Measurements from ENCODE around the gene ARMC2. TPM values are rescaled to one million over a fixed set of nuclear protein-coding genes. Genes with fewer than 3 reads are reported as not detected.
A peak's percentile ranks its signal among the peaks of the same experiment; 100 is the strongest.

ARMC2 gene
- total and polyA plus RNA-seq, 2 experiments from 2014 or later, result 0.97 to 4.4 TPM

DNA sequence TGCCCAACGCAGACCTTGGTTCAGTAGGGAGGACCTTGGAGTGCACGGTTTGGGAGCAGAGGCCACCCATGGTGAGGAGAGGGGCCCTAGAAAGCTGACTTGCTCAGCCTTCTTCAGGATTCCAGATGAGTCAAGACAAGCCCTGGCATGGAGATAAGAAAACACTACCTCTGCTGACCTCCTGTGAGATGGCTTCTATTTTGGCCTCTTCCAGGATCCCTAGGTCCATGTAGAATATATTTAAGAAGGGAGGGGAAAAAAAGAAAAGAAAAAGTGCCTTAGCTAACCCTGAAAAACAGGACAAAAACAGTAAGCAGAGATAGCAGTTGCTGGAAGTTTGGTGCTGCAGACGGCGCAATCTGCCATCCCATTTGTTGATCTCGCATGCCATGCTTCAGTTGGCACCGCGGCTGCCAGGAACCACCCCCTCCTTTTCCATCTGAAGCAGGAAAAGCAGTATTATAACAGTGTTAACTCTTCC is 100.0 kb downstream of the ARMC2 start:
- WGBS, 2 experiments (ENCODE audit: low coverage in 1 of 2, low lambda C conversion rate in 2 of 2, missing lambda C conversion rate in 2 of 2), result 95% methylated on average over 7 of the region's 7 CpGs
- H3K27ac ChIP-seq, result peak overlapping the region; percentile 100; the same call in 1 of the 2 replicates

DNA sequence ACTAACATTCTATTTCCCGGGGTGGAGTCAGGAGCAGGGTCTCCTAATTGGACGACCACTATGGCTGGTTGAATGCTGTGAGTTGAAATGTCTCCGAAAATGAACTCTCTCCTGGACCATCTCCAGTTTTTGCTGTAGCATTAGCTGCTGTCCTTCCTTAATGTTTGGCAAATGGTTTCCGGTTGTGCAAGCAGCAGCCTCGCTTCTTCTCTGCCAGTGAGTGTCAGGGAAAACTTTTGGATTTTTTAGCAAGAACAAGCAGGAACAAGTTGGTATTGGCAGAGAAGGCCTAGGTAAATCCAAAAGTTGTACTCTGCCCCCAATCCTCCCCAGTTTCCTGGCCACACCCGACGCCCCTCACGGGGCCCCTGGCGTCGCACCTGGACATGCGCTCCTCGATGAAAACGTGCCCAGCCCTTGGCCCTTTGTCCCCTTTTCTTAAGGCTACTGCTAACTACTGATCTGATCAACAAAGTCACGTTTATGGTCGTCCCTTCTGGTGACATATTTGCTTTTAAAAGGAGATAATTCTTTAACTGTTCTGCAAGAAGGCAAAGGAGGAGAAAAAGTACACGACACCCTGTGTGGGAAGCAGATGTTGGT is 103.2 kb downstream of the ARMC2 start:
- H3K36me3 ChIP-seq (ENCODE audit: low read depth), result no peaks in the 10 kb centered on the region
- H3K9ac ChIP-seq, result no peak overlapping the region
- H4K20me1 ChIP-seq (ENCODE audit: insufficient read depth), result no peaks in the 10 kb centered on the region
- TF ChIP-seq EZH2phosphoT487 (IDR thresholded peaks at IDR 0.05; ENCODE audit: insufficient read depth, low read depth), result no peak
- TF ChIP-seq EZH2 (IDR thresholded peaks at IDR 0.05; ENCODE audit: insufficient read depth, poor library complexity, severe bottlenecking), result no peak
- no peak overlapping the region for H3K27ac ChIP-seq
- no peak for DNase-seq
- H3K9me3 ChIP-seq (ENCODE audit: low read depth), result no peaks in the 10 kb centered on the region
- no peak overlapping the region for H2AFZ ChIP-seq
- H3K79me2 ChIP-seq (ENCODE audit: insufficient read depth), result no peaks in the 10 kb centered on the region
- WGBS, 2 experiments (ENCODE audit: low coverage in 1 of 2, low lambda C conversion rate in 2 of 2, missing lambda C conversion rate in 2 of 2), result 83 to 87% methylated on average over 16 of the region's 16 CpGs
- in situ Hi-C loops (cut with MboI), result no loop called here
- H3K27me3 ChIP-seq (replicated peaks; ENCODE audit: insufficient read depth), result no peaks in the 10 kb centered on the region
- H3K4me1 ChIP-seq (ENCODE audit: insufficient read depth), result peaks cover 28% of the 10 kb centered on the region
- no peak overlapping the region for H3K4me2 ChIP-seq (ENCODE audit: unreplicated experiment)
- H3F3A ChIP-seq (ENCODE audit: insufficient read depth), result peaks cover 5% of the 10 kb centered on the region; the same call in 1 of the 2 replicates
- H3K9me2 ChIP-seq (ENCODE audit: insufficient read depth), result no peaks in the 10 kb centered on the region
- no peak overlapping the region for H3K4me3 ChIP-seq

More for the DNA sequence above, 100.0 kb downstream of the ARMC2 start:
- Histone ChIP-seq H3K4me1 (ENCODE audit: insufficient read depth) (peaks cover 51% of the 10 kb centered on the region), H3K9me3 (ENCODE audit: low read depth) (no peaks in the 10 kb centered on the region), H3K27me3 (replicated peaks; ENCODE audit: insufficient read depth) (no peaks in the 10 kb centered on the region), H3K4me3 (no peak overlapping the region), H3K9me2 (ENCODE audit: insufficient read depth) (no peaks in the 10 kb centered on the region), H3K79me2 (ENCODE audit: insufficient read depth) (no peaks in the 10 kb centered on the region), H3K9ac (no peak overlapping the region), H4K20me1 (ENCODE audit: insufficient read depth) (no peaks in the 10 kb centered on the region), H2AFZ (no peak overlapping the region), H3K4me2 (ENCODE audit: unreplicated experiment) (no peak overlapping the region), H3K36me3 (ENCODE audit: low read depth) (no peaks in the 10 kb centered on the region), H3F3A (ENCODE audit: insufficient read depth) (peaks cover 35% of the 10 kb centered on the region)
- in situ Hi-C loops (cut with MboI), result no loop called here
- TF ChIP-seq EZH2 (IDR thresholded peaks at IDR 0.05; ENCODE audit: insufficient read depth, poor library complexity, severe bottlenecking), result no peak
- TF ChIP-seq EZH2phosphoT487 (IDR thresholded peaks at IDR 0.05; ENCODE audit: insufficient read depth, low read depth), result no peak
- DNase-seq, result peak; percentile 10

DNA sequence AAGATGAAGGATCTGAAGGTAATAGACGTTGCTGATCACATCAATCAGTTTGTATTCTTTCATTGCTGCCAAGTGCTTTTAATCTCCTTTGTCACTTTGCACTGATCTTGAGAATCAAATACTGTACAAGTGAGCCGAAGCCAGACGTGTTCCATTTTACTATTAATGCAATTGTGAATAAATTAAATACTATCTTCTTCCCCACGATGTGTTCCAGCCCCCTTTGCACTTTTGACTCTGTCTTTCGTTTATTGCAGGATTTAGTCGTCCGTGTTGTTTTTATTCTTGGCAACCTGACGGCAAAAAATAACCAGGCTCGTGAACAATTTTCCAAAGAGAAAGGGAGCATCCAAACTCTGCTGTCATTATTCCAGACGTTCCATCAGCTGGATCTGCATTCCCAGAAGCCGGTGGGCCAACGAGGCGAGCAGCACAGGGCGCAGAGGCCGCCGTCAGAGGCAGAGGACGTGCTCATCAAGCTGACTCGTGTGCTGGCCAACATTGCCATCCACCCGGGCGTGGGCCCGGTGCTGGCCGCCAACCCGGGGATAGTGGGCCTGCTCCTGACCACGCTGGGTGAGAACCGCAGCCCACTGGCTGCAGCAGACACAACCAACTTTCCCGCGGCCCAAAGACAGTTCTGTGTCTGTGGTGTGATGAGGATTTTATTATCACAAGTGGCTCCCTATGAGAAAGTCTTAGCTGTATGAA is 104.7 kb downstream of the ARMC2 start:
- DNase-seq, result peak; percentile 65
- Histone ChIP-seq H3K4me1 (ENCODE audit: insufficient read depth) (peaks cover 15% of the 10 kb centered on the region), H3K27ac (peak overlapping the region; percentile 29), H3K36me3 (ENCODE audit: low read depth) (no peaks in the 10 kb centered on the region), H3F3A (ENCODE audit: insufficient read depth) (no peaks in the 10 kb centered on the region), H3K4me2 (ENCODE audit: unreplicated experiment) (peak overlapping the region; percentile 63), H2AFZ (peak overlapping the region; percentile 68), H3K9ac (peak overlapping the region; percentile 14; the same call in 1 of the 2 replicates), H3K27me3 (replicated peaks; ENCODE audit: insufficient read depth) (no peaks in the 10 kb centered on the region), H4K20me1 (ENCODE audit: insufficient read depth) (no peaks in the 10 kb centered on the region), H3K9me2 (ENCODE audit: insufficient read depth) (no peaks in the 10 kb centered on the region), H3K4me3 (0 out of 2 replicates have a peak overlapping the region, but pooled peaks have one; percentile 2), H3K79me2 (ENCODE audit: insufficient read depth) (no peaks in the 10 kb centered on the region), H3K9me3 (ENCODE audit: low read depth) (no peaks in the 10 kb centered on the region)
- 7 to 13% methylated on average over 26 to 27 of the region's 27 CpGs for WGBS, 2 experiments (ENCODE audit: low coverage in 1 of 2, low lambda C conversion rate in 2 of 2, missing lambda C conversion rate in 2 of 2)
- in situ Hi-C loops (cut with MboI), result no loop called here
- no peak for TF ChIP-seq EZH2 (IDR thresholded peaks at IDR 0.05; ENCODE audit: insufficient read depth, poor library complexity, severe bottlenecking)
- no peak for TF ChIP-seq EZH2phosphoT487 (IDR thresholded peaks at IDR 0.05; ENCODE audit: insufficient read depth, low read depth)

DNA sequence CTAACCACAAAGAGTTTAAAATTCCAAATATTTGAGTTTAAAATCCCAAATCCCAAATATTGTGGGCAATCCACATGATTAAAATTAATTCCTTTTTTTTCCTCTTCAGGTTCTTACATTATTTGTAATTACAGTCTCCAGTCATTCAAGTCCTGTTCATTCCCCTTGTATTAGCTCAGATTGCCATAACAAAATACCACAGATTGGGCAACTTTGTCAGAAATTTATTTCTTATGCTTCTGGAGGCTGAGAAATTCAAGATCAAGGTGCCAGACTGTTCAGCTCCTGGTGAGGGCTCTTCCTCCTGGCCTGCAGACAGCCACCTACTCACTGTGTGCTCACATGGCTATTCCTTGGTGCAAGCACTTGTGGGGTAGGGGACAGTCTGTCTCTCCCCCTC is 105.5 kb downstream of the ARMC2 start:
- peak; percentile 67 for DNase-seq
- Histone ChIP-seq H4K20me1 (ENCODE audit: insufficient read depth) (no peaks in the 10 kb centered on the region), H3F3A (ENCODE audit: insufficient read depth) (no peaks in the 10 kb centered on the region), H3K9me2 (ENCODE audit: insufficient read depth) (no peaks in the 10 kb centered on the region), H3K9ac (peak overlapping the region; percentile 14; the same call in 1 of the 2 replicates), H3K9me3 (ENCODE audit: low read depth) (no peaks in the 10 kb centered on the region), H3K27me3 (replicated peaks; ENCODE audit: insufficient read depth) (no peaks in the 10 kb centered on the region), H3K4me1 (ENCODE audit: insufficient read depth) (peaks cover 12% of the 10 kb centered on the region), H3K4me2 (ENCODE audit: unreplicated experiment) (peak overlapping the region; percentile 63), H3K36me3 (ENCODE audit: low read depth) (no peaks in the 10 kb centered on the region), H3K79me2 (ENCODE audit: insufficient read depth) (no peaks in the 10 kb centered on the region), H3K4me3 (no peak overlapping the region), H3K27ac (peak overlapping the region; percentile 29), H2AFZ (no peak overlapping the region; the same call in 1 of the 2 replicates)
- in situ Hi-C loops (cut with MboI), result no loop called here
- TF ChIP-seq EZH2phosphoT487 (IDR thresholded peaks at IDR 0.05; ENCODE audit: insufficient read depth, low read depth), result no peak
- no peak for TF ChIP-seq EZH2 (IDR thresholded peaks at IDR 0.05; ENCODE audit: insufficient read depth, poor library complexity, severe bottlenecking)

Data from GM23248 (cell line).